Cardiac fibroblast (primary cell): ENCODE data around the gene ZNF648.
A peak's percentile ranks its signal among the peaks of the same experiment; 100 is the strongest.
"Not testable (repeated sequence)": the region's sequence is repeated elsewhere in the genome, so short reads cannot be mapped to it uniquely, and the experiment has no call there.

Experiments used
- DNase-seq, 2 donors: peaks; one replicate each; pipeline versions ENCODE4 v3.0.0 to v3.0.0-alpha.2; 2010; ENCODE audit warnings: low read depth in 2 of 2
- H3K4me3 ChIP-seq, 2 donors: replicated peaks in 1 of 2; 1 replicate in 1 of 2; 2 replicates in 1 of 2; pipeline ENCODE4 v1.5.1; 2011; ENCODE audit warnings: low read depth in 2 of 2, low read length in 2 of 2, mild to moderate bottlenecking in 2 of 2, moderate library complexity in 1 of 2
- TF ChIP-seq, protein P1 (sequence below): IDR thresholded peaks from one replicate; pipeline ENCODE4 v1.5.1; 2011; ENCODE audit warnings: low read depth, mild to moderate bottlenecking, low read length, inconsistent platforms

Gene ZNF648

DNA sequence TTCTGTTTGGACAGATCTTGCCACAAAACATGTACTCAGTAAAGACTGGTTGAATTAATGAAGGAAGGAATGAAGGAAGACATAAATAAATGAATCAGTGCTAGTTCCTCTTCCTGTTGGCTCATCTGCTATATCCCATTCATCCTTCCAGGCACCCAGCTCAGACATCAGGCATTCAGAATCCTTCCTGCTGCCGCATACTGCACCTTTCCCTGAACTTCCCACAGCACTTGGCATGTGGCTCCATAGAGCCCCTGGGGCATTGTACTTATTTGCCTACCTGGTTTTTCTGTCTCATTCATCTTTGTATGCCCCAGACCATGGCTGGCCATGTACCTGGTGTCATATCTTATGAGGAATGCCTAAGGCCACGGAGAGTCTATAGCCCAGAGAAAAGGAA is 34.4 kb upstream of the ZNF648 start:
- TF ChIP-seq, protein P1, sequence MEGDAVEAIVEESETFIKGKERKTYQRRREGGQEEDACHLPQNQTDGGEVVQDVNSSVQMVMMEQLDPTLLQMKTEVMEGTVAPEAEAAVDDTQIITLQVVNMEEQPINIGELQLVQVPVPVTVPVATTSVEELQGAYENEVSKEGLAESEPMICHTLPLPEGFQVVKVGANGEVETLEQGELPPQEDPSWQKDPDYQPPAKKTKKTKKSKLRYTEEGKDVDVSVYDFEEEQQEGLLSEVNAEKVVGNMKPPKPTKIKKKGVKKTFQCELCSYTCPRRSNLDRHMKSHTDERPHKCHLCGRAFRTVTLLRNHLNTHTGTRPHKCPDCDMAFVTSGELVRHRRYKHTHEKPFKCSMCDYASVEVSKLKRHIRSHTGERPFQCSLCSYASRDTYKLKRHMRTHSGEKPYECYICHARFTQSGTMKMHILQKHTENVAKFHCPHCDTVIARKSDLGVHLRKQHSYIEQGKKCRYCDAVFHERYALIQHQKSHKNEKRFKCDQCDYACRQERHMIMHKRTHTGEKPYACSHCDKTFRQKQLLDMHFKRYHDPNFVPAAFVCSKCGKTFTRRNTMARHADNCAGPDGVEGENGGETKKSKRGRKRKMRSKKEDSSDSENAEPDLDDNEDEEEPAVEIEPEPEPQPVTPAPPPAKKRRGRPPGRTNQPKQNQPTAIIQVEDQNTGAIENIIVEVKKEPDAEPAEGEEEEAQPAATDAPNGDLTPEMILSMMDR, result no peak
- no peak for DNase-seq
- H3K4me3 ChIP-seq, result no peak overlapping the region

DNA sequence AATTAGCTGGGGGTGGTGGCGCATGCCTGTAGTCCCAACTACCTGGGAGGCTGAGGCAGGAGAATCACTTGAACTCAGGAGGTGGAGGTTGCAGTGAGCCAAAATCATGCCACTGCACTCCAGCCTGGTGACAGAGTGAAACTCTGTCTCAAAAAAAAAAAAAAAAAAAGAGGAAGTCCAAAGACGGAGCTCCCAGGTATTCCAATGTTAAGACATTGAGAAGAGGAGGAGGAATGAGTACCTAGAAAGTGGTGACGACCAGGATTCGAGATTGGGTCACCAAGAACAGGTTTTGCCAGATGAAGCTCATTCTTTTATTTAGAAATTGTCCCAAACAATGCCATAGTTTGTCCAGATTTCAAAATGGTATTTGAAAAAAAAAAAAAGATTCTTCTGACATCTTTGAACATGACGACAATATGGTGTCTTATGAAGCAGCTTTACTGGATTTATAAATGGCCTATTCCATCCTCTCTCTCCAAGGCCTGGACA is 33.0 kb upstream of the ZNF648 start:
- not testable (repeated sequence) for H3K4me3 ChIP-seq, DNase-seq

DNA sequence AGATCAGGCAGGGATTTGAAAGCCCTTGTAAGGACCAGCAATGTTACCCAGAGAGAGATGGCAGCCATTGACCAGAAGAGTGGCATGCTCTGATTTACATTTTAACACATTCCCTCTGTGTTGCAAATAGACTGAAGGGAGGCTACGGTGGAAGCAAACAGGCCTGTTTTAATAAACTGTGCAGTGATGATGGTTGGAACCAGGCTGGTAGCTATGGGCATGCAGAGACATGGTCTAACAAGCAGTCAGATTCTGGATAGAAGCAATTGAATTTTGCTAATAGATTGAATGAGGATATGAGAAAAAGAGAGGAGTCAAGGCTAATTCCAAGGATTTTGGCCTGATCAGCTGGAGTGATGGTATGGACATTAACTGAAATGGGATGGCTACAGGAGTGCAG is 32.3 kb upstream of the ZNF648 start:
- no peak for DNase-seq
- TF ChIP-seq, protein P1, result no peak
- no peak overlapping the region for H3K4me3 ChIP-seq

DNA sequence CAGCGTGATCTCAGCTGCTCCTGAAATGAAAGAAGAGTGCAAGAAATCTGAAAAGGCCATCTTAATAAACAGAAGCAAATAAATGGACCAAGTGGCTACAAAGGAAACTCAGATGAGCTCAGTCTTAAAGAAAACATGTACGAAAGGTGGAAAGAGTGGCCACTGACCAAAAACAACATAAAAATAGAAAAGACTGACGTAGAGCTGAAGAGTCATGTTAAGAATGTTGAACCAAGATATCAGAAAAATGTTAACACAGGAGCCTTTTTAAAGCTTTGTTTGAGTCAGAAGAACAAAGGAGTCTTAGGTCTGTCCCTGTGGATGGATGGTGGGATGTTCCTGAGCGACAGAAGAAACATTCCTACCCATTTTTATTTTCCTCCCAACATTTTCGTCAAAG is 30.8 kb upstream of the ZNF648 start:
- peak; percentile 2 to 19 for DNase-seq
- no peak overlapping the region for H3K4me3 ChIP-seq
- TF ChIP-seq, protein P1, result no peak

DNA sequence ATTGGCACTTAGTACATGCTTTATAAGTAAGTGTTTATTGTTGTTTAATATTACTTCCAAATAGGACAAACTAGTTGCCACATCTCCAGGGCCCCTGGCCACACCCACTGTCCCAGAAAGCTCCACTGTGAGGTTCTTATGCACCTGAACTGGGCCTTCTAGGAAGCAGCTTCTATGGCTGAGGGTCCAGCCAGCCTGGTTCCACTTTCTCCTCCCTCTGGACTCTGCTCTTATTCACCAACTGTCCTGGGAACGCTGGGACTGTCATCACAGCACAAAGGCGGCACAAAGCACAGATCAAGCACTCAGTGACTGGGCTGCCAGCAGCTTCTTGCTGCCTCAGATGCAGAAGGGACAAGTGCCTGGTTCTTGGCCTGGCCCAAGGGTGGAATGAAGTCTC is 29.6 kb upstream of the ZNF648 start:
- TF ChIP-seq, protein P1, result no peak
- no peak overlapping the region for H3K4me3 ChIP-seq
- DNase-seq, result no peak

DNA sequence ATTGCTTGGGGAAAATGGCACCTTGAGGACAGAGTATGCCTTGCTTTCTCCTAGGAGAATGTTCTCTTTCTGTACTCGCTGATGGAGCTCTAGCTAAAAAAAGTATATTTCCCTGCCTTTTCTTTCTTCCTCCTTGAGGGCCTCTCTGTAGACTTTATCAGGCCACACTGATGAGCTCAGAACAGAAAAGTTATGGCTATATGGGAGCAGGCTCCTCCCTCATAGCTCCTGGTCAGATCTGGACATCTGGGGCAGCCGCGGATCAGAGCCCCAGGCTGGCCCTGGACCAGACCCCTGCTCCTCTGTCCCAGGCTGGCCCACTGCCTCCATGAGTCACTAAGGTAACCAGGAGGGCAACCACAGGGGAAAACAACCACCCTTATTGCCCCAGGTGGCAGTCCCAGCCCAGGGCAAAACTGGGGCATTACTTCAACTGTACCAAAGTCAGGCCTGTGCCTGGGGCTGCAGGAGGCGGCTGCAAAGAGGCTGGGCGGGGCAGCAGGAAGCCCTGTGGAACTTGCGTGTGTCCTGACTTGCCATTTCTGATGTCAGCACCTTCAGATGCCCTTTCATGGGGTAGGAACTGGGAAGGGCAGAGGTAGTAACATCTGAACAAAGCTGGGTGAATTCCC is 26.3 kb upstream of the ZNF648 start:
- no peak overlapping the region for H3K4me3 ChIP-seq
- no peak for DNase-seq
- TF ChIP-seq, protein P1, result no peak

DNA sequence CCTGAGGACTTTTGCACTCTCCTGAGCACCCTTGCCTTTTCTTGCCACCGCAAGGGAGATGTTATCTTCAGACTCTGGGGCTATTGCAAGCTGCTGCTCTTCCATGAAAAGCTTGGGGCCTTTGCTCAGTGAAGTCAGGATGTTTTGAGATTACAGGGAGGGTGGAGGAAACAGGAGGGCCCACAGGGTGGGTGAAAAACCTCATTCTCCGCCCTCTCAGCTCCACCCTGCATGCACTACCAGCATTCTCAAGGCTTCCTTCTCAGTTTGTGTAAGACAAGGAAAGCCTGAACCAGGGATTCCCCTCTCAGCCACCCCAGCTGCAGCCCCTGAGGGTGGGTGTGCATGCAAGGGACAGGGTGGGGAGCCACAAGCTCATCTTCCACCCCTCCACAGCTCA is 25.8 kb upstream of the ZNF648 start:
- TF ChIP-seq, protein P1, result no peak
- H3K4me3 ChIP-seq, result no peak overlapping the region
- no peak for DNase-seq
